HCT116 (cell line): ENCODE measurements around the gene DCLRE1B. TPM values are rescaled to one million over a fixed set of nuclear protein-coding genes. Genes with fewer than 3 reads are reported as not detected.
A peak's percentile ranks its signal among the peaks of the same experiment; 100 is the strongest.

Experiments used
- ATAC-seq: fragments of 200-7000 bp; cut with Tn5 transposase; 2 replicates; pipeline ENCODE4 v1.9.1; 2020; ENCODE audit warnings: mild to moderate bottlenecking, moderate library complexity
- BruUV-seq: library from RNA; stranded (reverse); fragments of 400-500 nt; replicated peaks from 2 replicates; lab custom pipeline; 2021; lab: Mats Ljungman, UMichigan
- CTCF ChIA-PET: fragments of 300-600 bp; sonication (Branson Sonifier 250); formaldehyde crosslinking; loops from one replicate; lab custom pipeline; 2021; ENCODE audit warnings: antibody characterized with exemption; lab: Charles Lee
- POLR2A ChIA-PET: fragments of 300-600, 350-600 bp; sonication (Branson Sonifier 250); formaldehyde crosslinking; loops from one replicate; lab custom pipeline; 2021; ENCODE audit warnings: antibody characterized with exemption; lab: Charles Lee
- RAD21 ChIA-PET, 2 experiments: fragments of 300-600 bp; sonication (Branson Sonifier 250); formaldehyde crosslinking; loops; one replicate each; lab custom pipeline; 2023; ENCODE audit warnings: low total read pairs in 2 of 2; ENCODE audit not compliant: uncharacterized antibody in 2 of 2, unreplicated experiment in 2 of 2, low non-redundant PET in 1 of 2; lab: Charles Lee
- DNase-seq: peaks from one replicate; pipeline ENCODE4 v3.0.0-alpha.2; 2010; ENCODE audit warnings: low read depth, low spot score
- H2AFZ ChIP-seq: fragments of 200-600 bp; shearing (Covaris generic), sonication (generic); 2 replicates; pipeline ENCODE4 v1.6.1; 2017; ENCODE audit warnings: low read depth, mixed run types, mixed read lengths, antibody characterized with exemption, low read length; ENCODE audit not compliant: poor library complexity, severe bottlenecking
- H3K27ac ChIP-seq: 2 replicates; pipeline ENCODE4 v1.5.1; 2012; ENCODE audit warnings: low read depth, low read length
- H3K27me3 ChIP-seq: fragments of 200-600 bp; sonication (generic); 2 replicates; pipeline ENCODE4 v1.6.1; 2016; ENCODE audit warnings: mixed run types, low read length, mixed read lengths; ENCODE audit not compliant: insufficient read depth
- H3K36me3 ChIP-seq, 2 experiments: fragments of 200-500 bp in 1 of 2; fragments of 200-600 bp in 1 of 2; sonication (Bioruptor generic) in 1 of 2; sonication (generic) in 1 of 2; 2 replicates each; pipeline versions ENCODE4 v1.5.1 to v1.6.1; 2014 to 2016; ENCODE audit warnings: low read length in 2 of 2, inconsistent platforms in 1 of 2, mixed read lengths in 1 of 2, mixed run types in 1 of 2; ENCODE audit not compliant: insufficient read depth in 2 of 2, control insufficient read depth in 1 of 2
- H3K4me1 ChIP-seq, 2 experiments: fragments of 200-600 bp in 1 of 2; sonication (generic) in 1 of 2; 2 replicates each; pipeline versions ENCODE4 v1.5.1 to v1.6.1; 2012 to 2017; ENCODE audit warnings: low read length in 2 of 2, inconsistent platforms in 1 of 2, mild to moderate bottlenecking in 1 of 2, mixed read lengths in 1 of 2, mixed run types in 1 of 2, moderate library complexity in 1 of 2; ENCODE audit not compliant: insufficient read depth in 2 of 2, control insufficient read depth in 1 of 2
- H3K4me2 ChIP-seq: fragments of 200-600 bp; sonication (generic); 2 replicates; pipeline ENCODE4 v1.6.1; 2017; ENCODE audit warnings: mixed run types, low read length, mixed read lengths
- H3K4me3 ChIP-seq, 2 experiments: fragments of 200-600 bp in 1 of 2; sonication (generic) in 1 of 2; replicated peaks in 1 of 2; 2 replicates each; pipeline ENCODE4 v1.5.1; 2011 to 2016; ENCODE audit warnings: low read length in 2 of 2, control low read depth in 1 of 2, low read depth in 1 of 2, mild to moderate bottlenecking in 1 of 2, mixed read lengths in 1 of 2, mixed run types in 1 of 2
- H3K79me2 ChIP-seq: fragments of 200-600 bp; sonication (generic); 2 replicates; pipeline ENCODE4 v1.6.1; 2017; ENCODE audit warnings: mild to moderate bottlenecking, mixed run types, low read length, moderate library complexity, mixed read lengths; ENCODE audit not compliant: insufficient read depth
- H3K9ac ChIP-seq: fragments of 200-600 bp; sonication (generic); 2 replicates; pipeline ENCODE4 v1.6.1; 2016; ENCODE audit warnings: low read length, mixed read lengths
- H3K9me2 ChIP-seq: fragments of 200-600 bp; sonication (generic), shearing (Covaris generic); 2 replicates; pipeline ENCODE4 v1.6.1; 2017; ENCODE audit warnings: mixed run types, mild to moderate bottlenecking, moderate library complexity; ENCODE audit not compliant: insufficient read depth
- H3K9me3 ChIP-seq, 2 experiments: fragments of 200-500 bp in 1 of 2; fragments of 200-600 bp in 1 of 2; sonication (Bioruptor generic) in 1 of 2; sonication (generic) in 1 of 2; 2 replicates each; pipeline ENCODE4 v1.6.1; 2014 to 2017; ENCODE audit warnings: low read length in 2 of 2, mixed read lengths in 2 of 2, inconsistent platforms in 1 of 2, low read depth in 1 of 2, mild to moderate bottlenecking in 1 of 2, mixed run types in 1 of 2, moderate library complexity in 1 of 2; ENCODE audit not compliant: control insufficient read depth in 1 of 2, insufficient read depth in 1 of 2
- H4K20me1 ChIP-seq: fragments of 200-600 bp; sonication (generic), shearing (Covaris generic); 2 replicates; pipeline ENCODE4 v1.6.1; 2017; ENCODE audit warnings: mixed run types, mild to moderate bottlenecking, moderate library complexity; ENCODE audit not compliant: insufficient read depth
- ZFX ChIP-seq: fragments of 450-650 bp; IDR thresholded peaks from 2 replicates; pipeline ENCODE4 v1.6.1; 2017
- intact Hi-C: fragments of 100-400 bp; cut with micrococcal nuclease; formaldehyde crosslinking; loops from 2 replicates; pipeline ENCODE4 v1.10.0; 2022
- total RNA-seq: library from RNA; stranded (reverse); gene quantifications from one replicate; pipeline ENCODE4 v1.2.1, GENCODE V29; 2021; ENCODE audit not compliant: unreplicated experiment
- TF ChIP-seq, protein P1 (sequence below): IDR thresholded peaks from 2 replicates; pipeline ENCODE4 v1.6.1; 2011; ENCODE audit warnings: mild to moderate bottlenecking, low read length, moderate library complexity; ENCODE audit not compliant: insufficient replicate concordance; ENCODE audit errors: extremely low read depth

The DCLRE1B gene
- total RNA-seq, 1 experiment from 2014 or later: 13.4 TPM

DNA sequence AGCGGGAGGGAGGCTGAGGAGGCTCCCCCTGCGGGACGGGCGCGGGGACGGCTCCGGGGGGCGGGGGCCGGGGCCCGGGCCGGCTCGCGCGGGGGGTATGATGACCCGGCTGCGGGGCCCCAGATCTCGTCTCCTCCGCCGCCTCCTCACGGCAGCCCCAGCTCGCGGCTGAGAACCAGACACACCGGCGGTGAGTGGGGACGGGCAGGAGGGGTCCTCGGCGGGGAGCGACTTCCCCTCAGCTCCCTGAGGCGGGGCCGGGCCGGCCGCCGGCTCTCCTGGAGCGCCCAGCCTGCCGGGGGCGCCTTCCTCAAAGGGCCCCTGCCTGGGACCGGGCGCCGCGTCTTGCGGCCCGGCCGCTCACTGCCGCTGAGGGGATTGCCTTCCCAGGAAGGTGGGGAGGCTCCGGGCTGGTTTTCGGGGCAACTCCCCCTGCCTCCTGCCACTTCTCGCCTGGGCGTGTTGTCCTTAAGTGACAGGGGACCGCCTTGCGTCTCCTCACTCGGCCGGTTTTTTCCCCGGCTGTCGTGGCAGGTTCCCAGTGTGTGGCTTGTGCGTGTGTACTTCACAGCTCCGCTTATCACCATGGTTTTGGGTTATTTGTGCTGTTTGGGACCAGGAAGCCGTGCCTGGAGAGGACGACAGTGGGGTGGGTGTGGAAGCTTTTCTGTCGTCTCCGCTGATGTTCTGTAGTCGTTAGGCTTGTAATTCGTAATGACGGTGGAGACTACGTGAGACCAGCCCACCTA lies 24.8 kb downstream of the DCLRE1B start:
- DNase-seq (no peak), ATAC-seq (peak; percentile 69)
- intact Hi-C loops: loop anchor here (1.0 kb wide), 1 partner anchor 25 kb away; the partner anchor contains the start of gene DCLRE1B
- Histone ChIP-seq H4K20me1 (0 out of 2 replicates have a peak, but pooled peaks cover 2% of the 10 kb centered on the region), H3K27me3 (no peaks in the 10 kb centered on the region), H3K9me2 (no peaks in the 10 kb centered on the region), H3K4me1 (peaks cover 13 to 29% of the 10 kb centered on the region in 2 experiments; a peak in 3 of 4 replicates), H2AFZ (no peak overlapping the region), H3K9ac (peak overlapping the region; percentile 64), H3K27ac (peak overlapping the region; percentile 48), H3K9me3 (no peaks in the 10 kb centered on the region), H3K36me3 (no peaks in the 10 kb centered on the region), H3K4me2 (peak overlapping the region; percentile 92), H3K4me3 (peak overlapping the region; percentile 74 to 84), H3K79me2 (peaks cover 50% of the 10 kb centered on the region)
- RAD21 ChIA-PET: interaction anchor here in 1 of 2 experiments (1.5 kb wide), 1 partner anchor 25 kb away, joined by 3 read pairs; the partner anchor contains the start of gene DCLRE1B
- TF ChIP-seq, protein P1, sequence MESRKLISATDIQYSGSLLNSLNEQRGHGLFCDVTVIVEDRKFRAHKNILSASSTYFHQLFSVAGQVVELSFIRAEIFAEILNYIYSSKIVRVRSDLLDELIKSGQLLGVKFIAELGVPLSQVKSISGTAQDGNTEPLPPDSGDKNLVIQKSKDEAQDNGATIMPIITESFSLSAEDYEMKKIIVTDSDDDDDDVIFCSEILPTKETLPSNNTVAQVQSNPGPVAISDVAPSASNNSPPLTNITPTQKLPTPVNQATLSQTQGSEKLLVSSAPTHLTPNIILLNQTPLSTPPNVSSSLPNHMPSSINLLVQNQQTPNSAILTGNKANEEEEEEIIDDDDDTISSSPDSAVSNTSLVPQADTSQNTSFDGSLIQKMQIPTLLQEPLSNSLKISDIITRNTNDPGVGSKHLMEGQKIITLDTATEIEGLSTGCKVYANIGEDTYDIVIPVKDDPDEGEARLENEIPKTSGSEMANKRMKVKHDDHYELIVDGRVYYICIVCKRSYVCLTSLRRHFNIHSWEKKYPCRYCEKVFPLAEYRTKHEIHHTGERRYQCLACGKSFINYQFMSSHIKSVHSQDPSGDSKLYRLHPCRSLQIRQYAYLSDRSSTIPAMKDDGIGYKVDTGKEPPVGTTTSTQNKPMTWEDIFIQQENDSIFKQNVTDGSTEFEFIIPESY: no peak
- TF ChIP-seq ZFX: peak; percentile 73
- CTCF ChIA-PET: interaction anchor here (0.6 to 2.1 kb wide), 2 partner anchors 24 to 809 kb away, joined by 4 to 5 read pairs; partner anchors contain the start of gene DCLRE1B
- POLR2A ChIA-PET: interaction anchor here (1.0 to 3.5 kb wide), 2 partner anchors 10 to 25 kb away, joined by 5 to 24 read pairs; partner anchors contain the start of genes AP4B1 and DCLRE1B
- BruUV-seq: no TSS peak
